GM18505 (cell line): Measurements from ENCODE around the gene DRC1.
"Not testable (repeated sequence)": the region's sequence is repeated elsewhere in the genome, so short reads cannot be mapped to it uniquely, and the experiment has no call there.

Experiments used
- ATAC-seq: cut with Tn5 transposase; IDR thresholded peaks from one replicate; pipeline ENCODE4 v1.9.1; 2021; ENCODE audit not compliant: unreplicated experiment
- POLR2A ChIP-seq: IDR thresholded peaks from 4 replicates; pipeline ENCODE4 v1.6.1; 2011; ENCODE audit warnings: borderline replicate concordance; ENCODE audit not compliant: insufficient read depth, insufficient read length; ENCODE audit errors: extremely low read depth

Gene DRC1

GRCh38 chr2:26458365-26459042 is 56.8 kb downstream of the DRC1 start:
- no peak for ATAC-seq
- no peak for TF ChIP-seq POLR2A

- ATAC-seq, result no peak
- TF ChIP-seq POLR2A, result no peak
Observed at GRCh38 chr2:26459991-26460612, 58.4 kb downstream of the DRC1 start.

- ATAC-seq, result no peak
- no peak for TF ChIP-seq POLR2A
Observed at GRCh38 chr2:26460613-26461031, 58.9 kb downstream of the DRC1 start.

- no peak for TF ChIP-seq POLR2A
- no peak for ATAC-seq
Observed at GRCh38 chr2:26461601-26462023, 59.9 kb downstream of the DRC1 start.

- no peak for ATAC-seq
- TF ChIP-seq POLR2A, result no peak
Observed at GRCh38 chr2:26462100-26462499, 60.4 kb downstream of the DRC1 start.

GRCh38 chr2:26462511-26463243 is 61.0 kb downstream of the DRC1 start:
- no peak for TF ChIP-seq POLR2A
- ATAC-seq, result no peak

- no peak for TF ChIP-seq POLR2A
- no peak for ATAC-seq
Observed at GRCh38 chr2:26463244-26464192, 61.8 kb downstream of the DRC1 start.

GRCh38 chr2:26464390-26465265 is 62.9 kb downstream of the DRC1 start:
- ATAC-seq, result no peak
- TF ChIP-seq POLR2A, result no peak

- no peak for ATAC-seq
- TF ChIP-seq POLR2A, result no peak
Observed at GRCh38 chr2:26465266-26465925, 63.7 kb downstream of the DRC1 start.

GRCh38 chr2:26465981-26466471 is 64.3 kb downstream of the DRC1 start:
- ATAC-seq, result no peak
- TF ChIP-seq POLR2A, result no peak

GRCh38 chr2:26466662-26467310 is 65.1 kb downstream of the DRC1 start:
- no peak for ATAC-seq
- no peak for TF ChIP-seq POLR2A

GRCh38 chr2:26468544-26468943 is 66.8 kb downstream of the DRC1 start:
- not testable (repeated sequence) for ATAC-seq
